Measurements from ENCODE around the gene FGD5.

DNA sequence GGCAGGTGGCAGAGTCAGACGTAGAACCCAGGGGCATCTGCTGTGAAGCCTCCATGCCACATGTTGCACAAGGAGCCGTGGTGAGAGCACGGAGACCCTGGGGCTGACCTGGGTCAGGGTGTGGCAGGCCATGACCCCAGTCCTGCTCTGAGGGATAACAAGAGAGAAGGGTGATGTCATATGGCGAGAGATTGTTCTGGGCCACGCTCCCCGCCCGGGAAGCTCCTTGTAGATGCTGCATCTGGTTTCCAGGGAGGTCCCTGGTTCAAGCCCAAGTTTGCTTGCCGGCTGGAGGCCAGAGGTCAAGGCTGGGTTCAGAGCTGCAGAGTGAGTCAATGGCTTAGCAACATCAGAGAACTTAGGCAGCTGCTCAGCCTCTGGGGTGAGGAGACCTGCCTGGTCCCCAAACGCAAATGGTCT is 17.3 kb downstream of the FGD5 start:
- TF ChIP-seq POLR2A (IDR thresholded peaks at IDR 0.05; ENCODE audit: low read depth, low read length) (no peak), POLR2AphosphoS5 (IDR thresholded peaks at IDR 0.05; ENCODE audit: low read depth, low read length) (no peak)

Data from GM12892 (cell line).